ENCODE measurements around the gene TSKS.

TSKS gene

DNA sequence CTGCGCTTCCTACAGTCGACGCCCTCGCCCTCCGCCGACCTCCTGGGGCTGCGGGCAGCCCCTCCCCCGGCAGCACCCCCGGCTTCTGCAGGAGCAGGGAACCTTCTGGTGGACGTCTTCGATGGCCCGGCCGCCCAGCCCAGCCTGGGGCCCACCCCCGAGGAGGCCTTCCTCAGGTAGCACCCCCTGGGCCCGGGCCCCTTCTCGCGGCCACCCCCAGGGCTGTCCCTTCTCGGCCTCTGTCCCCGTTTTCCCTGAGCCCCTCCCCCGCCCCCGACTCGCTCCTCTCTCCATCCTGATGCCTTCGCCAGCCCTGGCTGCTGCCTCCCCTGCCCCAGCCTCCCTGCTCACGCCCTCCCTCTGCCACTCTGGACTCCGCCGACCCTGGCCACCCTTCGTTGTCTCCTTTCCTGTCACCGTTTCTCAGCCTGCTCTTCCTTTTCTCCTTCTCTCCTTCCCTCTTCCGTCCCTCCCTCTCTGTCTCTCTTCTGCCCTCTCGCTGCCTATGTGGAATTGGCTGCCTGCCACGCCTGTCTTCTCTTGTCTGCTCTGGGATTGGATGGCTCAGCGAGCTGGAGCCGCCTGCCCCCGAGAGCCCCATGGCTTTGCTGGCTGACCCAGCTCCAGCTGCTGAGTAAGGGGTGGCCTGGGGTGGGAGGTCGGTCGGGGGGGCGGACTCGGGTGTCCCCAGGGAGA, 39.0 kb upstream of the TSKS start:
- peak overlapping the region; percentile 30 for H3K4me3 ChIP-seq (ENCODE audit: control insufficient read depth, low read depth, low read length)
- TF ChIP-seq CTCF (conservative IDR thresholded peaks at IDR 0.05; ENCODE audit: control insufficient read depth, insufficient read depth, low read depth, low read length) = peak; percentile 49
- DNase-seq (ENCODE audit: low read depth) = peak; percentile 89

DNA sequence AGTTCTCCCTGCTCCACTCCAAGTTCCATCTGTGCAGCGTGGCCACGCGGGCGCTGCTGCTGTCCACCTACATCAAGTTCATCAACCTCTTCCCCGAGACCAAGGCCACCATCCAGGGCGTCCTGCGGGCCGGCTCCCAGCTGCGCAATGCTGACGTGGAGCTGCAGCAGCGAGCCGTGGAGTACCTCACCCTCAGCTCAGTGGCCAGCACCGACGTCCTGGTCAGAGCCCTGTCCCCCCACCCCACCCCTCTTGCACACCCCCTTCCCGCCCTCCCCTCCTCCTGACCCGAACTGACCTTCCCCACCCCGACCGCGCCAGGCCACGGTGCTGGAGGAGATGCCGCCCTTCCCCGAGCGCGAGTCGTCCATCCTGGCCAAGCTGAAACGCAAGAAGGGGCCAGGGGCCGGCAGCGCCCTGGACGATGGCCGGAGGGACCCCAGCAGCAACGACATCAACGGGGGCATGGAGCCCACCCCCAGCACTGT, 38.3 kb upstream of the TSKS start:
- no peak overlapping the region for H3K4me3 ChIP-seq (ENCODE audit: control insufficient read depth, low read depth, low read length)

GRCh38 chr19:49800771-49801170, 37.7 kb upstream of the TSKS start:
- DNase-seq (ENCODE audit: low read depth) = no peak
- H3K4me3 ChIP-seq (ENCODE audit: control insufficient read depth, low read depth, low read length) = no peak overlapping the region
- TF ChIP-seq CTCF (conservative IDR thresholded peaks at IDR 0.05; ENCODE audit: control insufficient read depth, insufficient read depth, low read depth, low read length) = no peak

More for the DNA sequence above, 38.3 kb upstream of the TSKS start:
- no peak for TF ChIP-seq CTCF (conservative IDR thresholded peaks at IDR 0.05; ENCODE audit: control insufficient read depth, insufficient read depth, low read depth, low read length)
- peak; percentile 31 for DNase-seq (ENCODE audit: low read depth)

DNA sequence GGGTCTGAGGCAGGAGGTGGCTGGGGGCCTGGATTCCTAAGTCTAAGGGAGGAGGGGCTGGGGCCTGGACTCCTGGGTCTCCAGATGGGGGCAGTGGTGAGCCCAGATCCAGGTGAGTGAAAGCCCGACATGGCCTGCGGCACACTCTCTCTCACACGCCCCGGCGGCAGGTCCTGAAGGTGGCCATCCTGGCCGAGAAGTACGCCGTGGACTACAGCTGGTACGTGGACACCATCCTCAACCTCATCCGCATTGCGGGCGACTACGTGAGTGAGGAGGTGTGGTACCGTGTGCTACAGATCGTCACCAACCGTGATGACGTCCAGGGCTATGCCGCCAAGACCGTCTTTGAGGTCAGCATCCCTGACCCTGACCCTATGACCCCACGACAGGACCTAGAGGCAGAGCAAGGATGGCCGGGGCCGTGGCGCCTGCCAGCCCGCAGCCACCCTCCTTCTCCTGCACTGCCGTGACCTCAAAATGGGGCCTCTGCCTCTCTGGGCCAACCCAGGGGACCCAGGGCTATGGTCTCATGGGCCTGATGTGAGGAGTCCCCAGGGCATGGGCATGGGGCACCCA, 36.8 kb upstream of the TSKS start:
- no peak overlapping the region for H3K4me3 ChIP-seq (ENCODE audit: control insufficient read depth, low read depth, low read length)
- no peak for DNase-seq (ENCODE audit: low read depth)
- TF ChIP-seq CTCF (conservative IDR thresholded peaks at IDR 0.05; ENCODE audit: control insufficient read depth, insufficient read depth, low read depth, low read length) = peak; percentile 21

- no peak overlapping the region for H3K4me3 ChIP-seq (ENCODE audit: control insufficient read depth, low read depth, low read length)
- TF ChIP-seq CTCF (conservative IDR thresholded peaks at IDR 0.05; ENCODE audit: control insufficient read depth, insufficient read depth, low read depth, low read length) = no peak
- DNase-seq (ENCODE audit: low read depth) = no peak
Measured at GRCh38 chr19:49799271-49799797, 36.2 kb upstream of the TSKS start.

GRCh38 chr19:49798574-49798973, 35.5 kb upstream of the TSKS start:
- H3K4me3 ChIP-seq (ENCODE audit: control insufficient read depth, low read depth, low read length) = no peak overlapping the region
- no peak for DNase-seq (ENCODE audit: low read depth)
- TF ChIP-seq CTCF (conservative IDR thresholded peaks at IDR 0.05; ENCODE audit: control insufficient read depth, insufficient read depth, low read depth, low read length) = no peak

Measured in fibroblast of mammary gland (primary cell).